Activated naive CD8-positive, alpha-beta T cell treated with anti-CD3 and anti-CD28 coated beads for 36 hours (primary cell): ENCODE results near the gene POLA1. TPM values are rescaled to one million over a fixed set of nuclear protein-coding genes. Genes with fewer than 3 reads are reported as not detected.

Experiments
- DNase-seq: peaks from one replicate; pipeline ENCODE4 v3.0.0; 2021
- H3K27ac Mint-ChIP-seq: one replicate; pipeline ENCODE4 v1.8.0; 2022; ENCODE audit warnings: mild to moderate bottlenecking, moderate library complexity, mixed read lengths
- H3K27me3 Mint-ChIP-seq: one replicate; pipeline ENCODE4 v1.8.0; 2022; ENCODE audit warnings: mild to moderate bottlenecking, mixed read lengths
- H3K36me3 Mint-ChIP-seq: one replicate; pipeline ENCODE4 v1.8.0; 2021; ENCODE audit warnings: mild to moderate bottlenecking, mixed read lengths
- H3K4me1 Mint-ChIP-seq: one replicate; pipeline ENCODE4 v1.8.0; 2021; ENCODE audit warnings: mixed read lengths
- H3K4me3 Mint-ChIP-seq: one replicate; pipeline ENCODE4 v1.8.0; 2022; ENCODE audit warnings: mild to moderate bottlenecking, moderate library complexity, mixed read lengths
- H3K9me3 Mint-ChIP-seq: one replicate; pipeline ENCODE4 v1.8.0; 2022; ENCODE audit warnings: mixed read lengths
- total RNA-seq, 2 experiments: library from RNA; stranded (reverse); gene quantifications; one replicate each; pipeline ENCODE4 v1.2.3, GENCODE V29; 2021

The POLA1 gene
- total RNA-seq, 2 experiments from 2014 or later: 48.3 to 48.4 TPM

GRCh38 chrX:25007059-25008053, 313.6 kb downstream of the POLA1 start:
- DNase-seq: no peak
- Mint-ChIP-seq H3K4me1 (peaks cover 6% of the 10 kb centered on the region), H3K36me3 (no peaks in the 10 kb centered on the region), H3K4me3 (no peak overlapping the region), H3K27me3 (peaks cover 79% of the 10 kb centered on the region), H3K27ac (no peak overlapping the region), H3K9me3 (no peaks in the 10 kb centered on the region)

DNA sequence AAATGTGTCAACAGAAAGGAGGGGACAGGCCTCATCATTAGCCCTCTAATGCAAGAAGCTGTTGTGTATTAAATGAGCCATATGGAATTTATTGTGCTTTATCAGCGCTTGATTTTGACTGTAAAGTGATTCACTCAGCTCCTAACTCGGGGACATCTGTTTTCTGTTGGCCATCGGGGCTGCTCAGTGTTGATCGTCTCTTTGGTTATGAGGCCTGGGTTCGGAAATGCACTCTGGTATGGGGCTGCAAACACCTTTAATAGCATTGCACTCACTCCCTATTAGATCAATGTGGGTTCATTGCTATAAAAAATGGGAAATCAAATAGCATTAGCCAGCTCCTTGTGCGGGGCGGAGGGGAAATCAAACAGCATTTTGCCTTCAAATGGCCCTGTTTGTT, 315.7 kb downstream of the POLA1 start:
- Mint-ChIP-seq H3K27me3 (peaks cover 72% of the 10 kb centered on the region), H3K27ac (no peak overlapping the region), H3K36me3 (no peaks in the 10 kb centered on the region), H3K4me3 (no peak overlapping the region), H3K9me3 (no peaks in the 10 kb centered on the region), H3K4me1 (peaks cover 3% of the 10 kb centered on the region)
- DNase-seq: no peak

- H3K27me3 Mint-ChIP-seq: peaks cover 81% of the 10 kb centered on the region
- H3K4me3 Mint-ChIP-seq: no peak overlapping the region
- no peaks in the 10 kb centered on the region for H3K36me3 Mint-ChIP-seq
- no peak for DNase-seq
- peaks cover 3% of the 10 kb centered on the region for H3K4me1 Mint-ChIP-seq
- H3K27ac Mint-ChIP-seq: peak overlapping the region; percentile 60
- H3K9me3 Mint-ChIP-seq: no peaks in the 10 kb centered on the region
Measured at GRCh38 chrX:25010784-25011588, 317.3 kb downstream of the POLA1 start.

DNA sequence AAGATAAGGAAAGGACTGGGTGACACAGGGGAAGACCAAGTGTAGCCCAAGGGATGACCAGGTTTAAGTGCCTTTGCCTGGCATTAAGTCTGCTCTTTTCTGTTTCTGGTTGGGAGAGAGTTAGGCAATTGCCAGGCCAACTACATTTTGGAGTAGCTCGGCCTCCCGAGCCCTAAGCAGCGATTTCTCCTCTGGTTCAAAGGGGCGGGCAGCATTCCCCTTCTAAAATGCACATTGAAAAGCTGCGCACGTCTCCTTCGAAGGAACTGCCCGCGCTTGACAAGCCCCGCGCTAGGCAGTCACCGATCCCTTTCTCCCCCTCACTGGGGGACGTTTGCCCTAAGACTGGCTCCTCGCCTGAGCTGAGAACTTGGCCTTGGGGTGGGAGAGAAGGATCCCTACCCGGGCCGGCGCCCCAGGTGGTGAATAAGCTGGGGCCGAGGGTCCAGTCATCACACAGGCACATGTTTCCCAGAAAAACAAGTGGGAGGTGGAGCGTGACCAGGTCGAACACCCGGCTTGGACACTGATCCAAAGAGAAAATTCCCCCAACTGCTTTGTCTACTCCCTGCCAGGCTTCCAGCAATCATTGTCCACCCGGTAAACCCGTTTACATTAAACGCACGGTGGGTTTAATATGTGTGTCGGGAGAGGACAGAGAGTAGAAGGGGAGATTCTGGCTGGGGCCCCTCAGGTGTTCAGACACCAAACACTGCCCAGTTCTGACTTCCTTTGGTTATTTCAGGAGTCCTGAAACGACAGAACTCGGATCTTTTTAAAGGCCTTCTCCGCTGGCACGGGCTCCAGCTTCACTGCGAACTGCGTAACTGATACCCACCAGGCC, 318.1 kb downstream of the POLA1 start:
- no peak overlapping the region for H3K27ac Mint-ChIP-seq
- H3K4me1 Mint-ChIP-seq: peaks cover 2% of the 10 kb centered on the region
- no peaks in the 10 kb centered on the region for H3K9me3 Mint-ChIP-seq
- DNase-seq: no peak
- H3K4me3 Mint-ChIP-seq: no peak overlapping the region
- H3K27me3 Mint-ChIP-seq: peaks cover 81% of the 10 kb centered on the region
- H3K36me3 Mint-ChIP-seq: no peaks in the 10 kb centered on the region

DNA sequence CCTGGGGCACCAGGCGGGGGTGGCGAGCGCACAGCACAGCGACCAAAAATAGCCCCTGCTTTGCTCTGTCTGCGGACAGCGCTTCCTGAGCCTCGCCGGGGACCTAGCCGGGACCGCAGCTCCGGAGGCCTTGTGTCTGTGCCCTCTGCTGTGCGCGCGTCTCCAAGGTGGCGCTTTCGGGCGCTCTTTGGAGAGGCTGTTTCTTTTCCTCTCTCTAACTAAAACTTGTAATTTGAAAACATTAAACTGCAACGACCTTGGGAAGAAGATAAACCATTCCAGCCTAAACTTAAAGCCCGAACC, 318.7 kb downstream of the POLA1 start:
- no peaks in the 10 kb centered on the region for H3K9me3 Mint-ChIP-seq
- H3K4me1 Mint-ChIP-seq: peaks cover 2% of the 10 kb centered on the region
- no peak for DNase-seq
- H3K4me3 Mint-ChIP-seq: peak overlapping the region; percentile 42
- no peak overlapping the region for H3K27ac Mint-ChIP-seq
- peaks cover 84% of the 10 kb centered on the region for H3K27me3 Mint-ChIP-seq
- H3K36me3 Mint-ChIP-seq: no peaks in the 10 kb centered on the region

DNA sequence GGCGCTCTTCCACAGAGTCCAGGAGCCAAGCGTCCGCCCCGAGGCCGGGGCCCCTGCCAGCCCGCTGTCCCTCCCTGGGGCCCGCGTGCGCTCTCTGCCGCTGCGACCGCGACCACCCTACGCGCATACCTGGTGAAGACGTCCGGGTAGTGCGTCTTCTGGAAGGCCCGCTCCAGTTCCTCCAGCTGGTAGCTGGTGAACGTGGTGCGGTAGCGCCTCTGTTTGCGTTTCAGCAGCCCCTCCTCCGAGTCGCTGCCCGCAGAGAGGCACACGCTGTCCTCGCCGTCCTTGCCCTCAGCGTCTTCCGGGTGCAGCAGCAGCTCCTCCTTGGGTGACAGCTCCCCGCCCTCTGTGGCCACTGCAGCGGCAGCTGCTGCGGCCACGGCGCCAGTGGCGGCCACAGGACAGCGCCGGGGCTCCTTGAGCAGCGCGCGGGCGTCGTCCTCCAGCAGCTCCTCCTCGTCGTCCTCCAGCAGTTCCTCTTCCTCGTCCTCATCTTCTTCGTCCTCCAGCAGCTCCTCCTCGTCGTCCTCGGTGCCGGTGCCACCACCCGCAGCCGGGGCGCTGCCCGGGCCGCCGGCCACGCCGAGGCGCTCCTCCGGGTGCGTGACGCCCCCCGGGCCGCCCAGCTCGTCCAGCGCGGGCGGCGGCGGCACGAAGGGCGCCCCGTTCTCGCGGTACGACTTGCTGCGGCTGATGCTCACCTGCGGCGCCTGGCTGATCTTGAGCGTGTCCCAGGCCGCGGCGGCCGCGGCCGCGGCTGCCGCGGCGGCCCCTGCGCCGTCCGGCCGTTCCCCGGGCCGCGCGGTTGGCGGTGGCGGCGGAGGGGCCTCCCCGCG, 319.3 kb downstream of the POLA1 start:
- Mint-ChIP-seq H3K4me3 (peak overlapping the region; percentile 50), H3K27ac (no peak overlapping the region), H3K4me1 (peaks cover 6% of the 10 kb centered on the region), H3K27me3 (peaks cover 85% of the 10 kb centered on the region), H3K9me3 (no peaks in the 10 kb centered on the region), H3K36me3 (peaks cover 2% of the 10 kb centered on the region)
- DNase-seq: no peak

DNA sequence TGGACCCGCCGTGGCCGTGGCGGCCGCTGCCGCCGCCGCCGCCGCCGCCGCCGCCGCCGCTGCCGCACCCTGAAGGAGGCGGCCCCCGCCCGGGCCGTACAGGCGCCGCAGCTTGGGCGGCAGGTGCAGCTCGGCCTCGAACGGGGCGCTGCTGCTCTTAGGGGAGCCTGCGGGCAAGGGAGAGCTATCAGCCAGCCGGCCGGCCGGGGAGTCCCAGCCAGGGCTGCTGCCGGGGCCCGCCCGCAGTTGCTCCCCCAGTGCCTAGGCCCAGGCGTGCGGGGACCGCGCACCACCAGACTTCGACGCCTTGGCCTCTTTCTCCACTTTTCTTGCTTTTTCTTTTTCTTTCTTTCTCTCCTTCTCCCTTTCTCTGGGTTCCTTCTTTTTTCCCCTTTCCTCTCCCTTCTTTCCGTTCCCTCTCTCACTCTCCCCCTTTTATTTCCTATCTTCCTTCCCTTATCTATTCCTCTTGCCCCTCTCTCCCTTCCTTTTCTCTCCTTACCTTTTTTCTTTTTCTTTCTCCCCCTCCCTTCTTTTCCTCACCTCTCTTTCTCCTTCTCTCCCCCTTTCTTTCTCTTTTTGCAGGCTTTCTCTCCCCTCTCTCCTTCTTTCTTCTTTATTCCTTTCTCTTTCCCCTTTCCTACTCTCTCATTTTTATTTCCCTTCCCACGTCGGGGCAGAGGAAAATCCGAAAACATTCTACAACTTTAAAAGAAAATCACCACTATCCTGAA, 320.1 kb downstream of the POLA1 start:
- peaks cover 82% of the 10 kb centered on the region for H3K27me3 Mint-ChIP-seq
- H3K4me1 Mint-ChIP-seq: peaks cover 6% of the 10 kb centered on the region
- no peaks in the 10 kb centered on the region for H3K9me3 Mint-ChIP-seq
- no peak overlapping the region for H3K27ac Mint-ChIP-seq
- peaks cover 2% of the 10 kb centered on the region for H3K36me3 Mint-ChIP-seq
- H3K4me3 Mint-ChIP-seq: peak overlapping the region; percentile 40
- no peak for DNase-seq

DNA sequence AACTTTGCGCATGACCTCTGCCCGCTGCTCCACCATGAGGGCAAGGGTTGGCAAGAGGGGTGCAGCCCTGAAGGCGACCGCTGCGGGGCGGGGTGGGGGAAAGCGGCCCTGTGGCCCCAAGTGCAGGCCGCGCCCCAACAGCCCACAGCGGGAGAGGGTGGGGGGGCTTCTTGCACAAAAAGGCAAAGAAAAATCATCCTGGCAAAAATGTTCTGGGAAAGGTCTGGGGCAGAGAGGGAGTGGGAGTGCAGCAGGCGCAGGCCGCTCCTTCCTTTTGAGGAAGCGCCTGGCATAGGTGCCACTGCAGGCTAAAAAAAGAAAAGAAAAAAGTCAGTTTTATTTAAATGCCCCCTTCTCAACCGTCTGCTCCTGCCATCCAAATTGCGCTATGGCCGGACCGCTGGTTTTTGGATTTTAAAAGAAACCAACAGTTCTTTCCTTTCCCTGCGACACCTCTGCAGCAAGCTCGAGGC, 320.7 kb downstream of the POLA1 start:
- no peaks in the 10 kb centered on the region for H3K9me3 Mint-ChIP-seq
- peaks cover 2% of the 10 kb centered on the region for H3K36me3 Mint-ChIP-seq
- H3K27ac Mint-ChIP-seq: no peak overlapping the region
- DNase-seq: no peak
- H3K27me3 Mint-ChIP-seq: peaks cover 81% of the 10 kb centered on the region
- H3K4me1 Mint-ChIP-seq: peaks cover 6% of the 10 kb centered on the region
- H3K4me3 Mint-ChIP-seq: no peak overlapping the region

GRCh38 chrX:25015486-25016360, 322.0 kb downstream of the POLA1 start, which contains the start of gene ARX:
Gene ARX (minus strand): TSS chrX:25015965. CDS start chrX:25015737, 228 bp downstream.
- peak; percentile 38 for DNase-seq
- Mint-ChIP-seq H3K27ac (no peak within 1 kb of the TSS), H3K4me1 (peaks cover 6% of the 10 kb centered on the region), H3K9me3 (no peaks in the 10 kb centered on the region), H3K36me3 (peaks cover 2% of the 10 kb centered on the region), H3K4me3 (no peak within 1 kb of the TSS), H3K27me3 (peaks cover 79% of the 10 kb centered on the region)

GRCh38 chrX:25016361-25016671, 322.6 kb downstream of the POLA1 start:
- no peaks in the 10 kb centered on the region for H3K9me3 Mint-ChIP-seq
- peaks cover 78% of the 10 kb centered on the region for H3K27me3 Mint-ChIP-seq

GRCh38 chrX:25016938-25017598, 323.4 kb downstream of the POLA1 start:
- no peak overlapping the region for H3K4me3 Mint-ChIP-seq
- peaks cover 79% of the 10 kb centered on the region for H3K27me3 Mint-ChIP-seq
- peaks cover 14% of the 10 kb centered on the region for H3K4me1 Mint-ChIP-seq
- H3K36me3 Mint-ChIP-seq: peaks cover 2% of the 10 kb centered on the region
- no peak overlapping the region for H3K27ac Mint-ChIP-seq
- H3K9me3 Mint-ChIP-seq: no peaks in the 10 kb centered on the region
- DNase-seq: no peak

More at GRCh38 chrX:25016361-25016671, 322.6 kb downstream of the POLA1 start:
- Mint-ChIP-seq H3K36me3 (peaks cover 2% of the 10 kb centered on the region), H3K4me1 (peaks cover 10% of the 10 kb centered on the region), H3K27ac (no peak overlapping the region), H3K4me3 (no peak overlapping the region)
- no peak for DNase-seq

GRCh38 chrX:25017667-25018247, 324.0 kb downstream of the POLA1 start:
- peaks cover 80% of the 10 kb centered on the region for H3K27me3 Mint-ChIP-seq
- peaks cover 14% of the 10 kb centered on the region for H3K4me1 Mint-ChIP-seq
- H3K9me3 Mint-ChIP-seq: no peaks in the 10 kb centered on the region
- H3K4me3 Mint-ChIP-seq: peak overlapping the region; percentile 25
- peaks cover 2% of the 10 kb centered on the region for H3K36me3 Mint-ChIP-seq
- DNase-seq: no peak
- H3K27ac Mint-ChIP-seq: no peak overlapping the region
